Measurements from ENCODE around the gene LYZL6. TPM values are rescaled to one million over a fixed set of nuclear protein-coding genes. Genes with fewer than 3 reads are reported as not detected.
A peak's percentile ranks its signal among the peaks of the same experiment; 100 is the strongest.

Gene LYZL6
- total RNA-seq, 4 donors from 2014 or later: not detected

- peak overlapping the region in 2 of 4 donors; percentile 4 to 40 for H3K27ac ChIP-seq
- no peaks in the 10 kb centered on the region for H3K27me3 ChIP-seq
- H3K4me3 ChIP-seq: no peak overlapping the region
- ATAC-seq (no peak), DNase-seq (no peak)
- in situ Hi-C loops (cut with MboI; ENCODE audit: low sequenced_read_pairs in 4 of 4): loop anchor here (5.0 to 25.0 kb wide), 6 partner anchors 110 to 515 kb away; partner anchors contain the start of genes ZNHIT3 (in 3 of the 4) and HEATR9 (in 1 of the 4)
- intact Hi-C loops (cut with DNase I; ENCODE audit: low total_unique reads): loop anchor here (5.0 to 10.0 kb wide), 2 partner anchors 100 to 173 kb away; no protein-coding TSS in a partner anchor
- H3K9me3 ChIP-seq: no peaks in the 10 kb centered on the region
- no peaks in the 10 kb centered on the region for H3K36me3 ChIP-seq
- peaks cover 0 to 13% of the 10 kb centered on the region in 2 donors for H3K4me1 ChIP-seq
- no peak for TF ChIP-seq POLR2A (IDR thresholded peaks at IDR 0.05)
- no peak for TF ChIP-seq CTCF (IDR thresholded peaks at IDR 0.05 in 4 of 5, conservative IDR thresholded peaks at IDR 0.05 in 1 of 5)
These were observed 28.6 kb upstream of the LYZL6 start for GRCh38 chr17:35972066-35972465.

GRCh38 chr17:35969558-35970380 lies 26.3 kb upstream of the LYZL6 start:
- no peaks in the 10 kb centered on the region for H3K36me3 ChIP-seq
- no peaks in the 10 kb centered on the region for H3K9me3 ChIP-seq
- DNase-seq (peak; percentile 31 to 49), ATAC-seq (peak; percentile 54 to 58)
- peaks cover 0 to 13% of the 10 kb centered on the region in 2 donors for H3K4me1 ChIP-seq
- TF ChIP-seq CTCF (IDR thresholded peaks at IDR 0.05 in 4 of 5, conservative IDR thresholded peaks at IDR 0.05 in 1 of 5) (peak; percentile 20 to 78 (median 74)), POLR2A (IDR thresholded peaks at IDR 0.05) (no peak)
- no peak overlapping the region for H3K27ac ChIP-seq
- intact Hi-C loops (cut with DNase I; ENCODE audit: low total_unique reads) (loop anchor here (1.0 to 10.0 kb wide), 3 partner anchors 103 to 514 kb away; no protein-coding TSS in a partner anchor), in situ Hi-C loops (cut with MboI; ENCODE audit: low sequenced_read_pairs in 4 of 4) (loop anchor here (5.0 to 25.0 kb wide), 6 partner anchors 107 to 518 kb away; partner anchors contain the start of genes ZNHIT3 (in 3 of the 4) and HEATR9 (in 1 of the 4))
- H3K27me3 ChIP-seq: no peaks in the 10 kb centered on the region
- no peak overlapping the region for H3K4me3 ChIP-seq

GRCh38 chr17:35968520-35969054 lies 25.1 kb upstream of the LYZL6 start:
- Histone ChIP-seq H3K9me3 (no peaks in the 10 kb centered on the region), H3K36me3 (no peaks in the 10 kb centered on the region), H3K27ac (no peak overlapping the region), H3K4me1 (peaks cover 0 to 13% of the 10 kb centered on the region in 2 donors), H3K4me3 (no peak overlapping the region), H3K27me3 (no peaks in the 10 kb centered on the region)
- no peak for ATAC-seq
- DNase-seq: no peak
- in situ Hi-C loops (cut with MboI; ENCODE audit: low sequenced_read_pairs in 4 of 4) (loop anchor here in 2 of 4 donors (10.0 to 25.0 kb wide), 3 partner anchors 106 to 519 kb away; partner anchors contain the start of genes ZNHIT3 (in 2 of the 2) and HEATR9 (in 1 of the 2)), intact Hi-C loops (cut with DNase I; ENCODE audit: low total_unique reads) (loop anchor here (1.0 kb wide), 1 partner anchor 515 kb away; no protein-coding TSS in a partner anchor)
- no peak for TF ChIP-seq CTCF (IDR thresholded peaks at IDR 0.05 in 4 of 5, conservative IDR thresholded peaks at IDR 0.05 in 1 of 5)
- no peak for TF ChIP-seq POLR2A (IDR thresholded peaks at IDR 0.05)

GRCh38 chr17:35965272-35965671 lies 21.8 kb upstream of the LYZL6 start:
- in situ Hi-C loops (cut with MboI; ENCODE audit: low sequenced_read_pairs in 4 of 4) (loop anchor here in 2 of 4 donors (10.0 to 25.0 kb wide), 3 partner anchors 103 to 522 kb away; partner anchors contain the start of genes ZNHIT3 (in 2 of the 2) and HEATR9 (in 1 of the 2)), intact Hi-C loops (cut with DNase I; ENCODE audit: low total_unique reads) (no loop called here)
- no peaks in the 10 kb centered on the region for H3K36me3 ChIP-seq
- no peak overlapping the region for H3K27ac ChIP-seq
- no peaks in the 10 kb centered on the region for H3K9me3 ChIP-seq
- H3K27me3 ChIP-seq: peaks cover 0 to 4% (median 0%) of the 10 kb centered on the region in 3 donors
- no peak for DNase-seq
- no peak for ATAC-seq
- TF ChIP-seq CTCF (IDR thresholded peaks at IDR 0.05 in 4 of 5, conservative IDR thresholded peaks at IDR 0.05 in 1 of 5) (no peak), POLR2A (IDR thresholded peaks at IDR 0.05) (no peak)
- H3K4me3 ChIP-seq: no peak overlapping the region
- no peaks in the 10 kb centered on the region for H3K4me1 ChIP-seq

Data from gastrocnemius medialis (tissue), 4 donors.